ENCODE data around the gene SLC4A4.

DNA sequence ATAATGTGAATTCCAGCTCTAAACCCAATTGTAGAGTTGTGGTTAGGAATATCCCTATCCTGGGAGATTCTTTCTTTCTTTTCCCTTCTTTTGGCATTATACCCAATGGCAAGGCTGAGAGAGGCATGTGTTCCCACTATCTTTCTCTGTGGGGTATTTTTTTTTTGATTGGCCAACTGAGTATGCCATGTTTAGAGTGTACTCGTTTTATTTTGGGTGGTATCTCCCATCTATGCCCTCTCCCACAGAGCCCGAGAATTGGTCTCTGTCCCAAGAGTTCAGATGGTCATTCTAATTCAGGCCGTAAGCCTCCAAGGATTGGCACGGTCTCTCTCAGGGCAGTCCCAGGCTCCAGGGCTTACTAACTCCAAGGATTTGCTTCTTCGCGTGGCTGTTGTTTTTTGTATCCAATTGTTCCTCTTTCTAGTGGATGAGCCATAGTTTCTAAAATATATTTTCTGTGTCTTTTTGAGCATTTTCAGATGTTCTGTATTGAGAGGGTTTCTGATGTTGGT is 198.8 kb downstream of the SLC4A4 start:
- TF ChIP-seq, protein P1, sequence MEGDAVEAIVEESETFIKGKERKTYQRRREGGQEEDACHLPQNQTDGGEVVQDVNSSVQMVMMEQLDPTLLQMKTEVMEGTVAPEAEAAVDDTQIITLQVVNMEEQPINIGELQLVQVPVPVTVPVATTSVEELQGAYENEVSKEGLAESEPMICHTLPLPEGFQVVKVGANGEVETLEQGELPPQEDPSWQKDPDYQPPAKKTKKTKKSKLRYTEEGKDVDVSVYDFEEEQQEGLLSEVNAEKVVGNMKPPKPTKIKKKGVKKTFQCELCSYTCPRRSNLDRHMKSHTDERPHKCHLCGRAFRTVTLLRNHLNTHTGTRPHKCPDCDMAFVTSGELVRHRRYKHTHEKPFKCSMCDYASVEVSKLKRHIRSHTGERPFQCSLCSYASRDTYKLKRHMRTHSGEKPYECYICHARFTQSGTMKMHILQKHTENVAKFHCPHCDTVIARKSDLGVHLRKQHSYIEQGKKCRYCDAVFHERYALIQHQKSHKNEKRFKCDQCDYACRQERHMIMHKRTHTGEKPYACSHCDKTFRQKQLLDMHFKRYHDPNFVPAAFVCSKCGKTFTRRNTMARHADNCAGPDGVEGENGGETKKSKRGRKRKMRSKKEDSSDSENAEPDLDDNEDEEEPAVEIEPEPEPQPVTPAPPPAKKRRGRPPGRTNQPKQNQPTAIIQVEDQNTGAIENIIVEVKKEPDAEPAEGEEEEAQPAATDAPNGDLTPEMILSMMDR (IDR thresholded peaks at IDR 0.05 in 2 of 3, conservative IDR thresholded peaks at IDR 0.05 in 1 of 3; ENCODE audit: control insufficient read depth in 2 of 3, extremely low read depth in 1 of 3, insufficient read depth in 1 of 3, low read depth in 3 of 3, low read length in 3 of 3) = no peak
- TF ChIP-seq YY1 (IDR thresholded peaks at IDR 0.05; ENCODE audit: low read depth, low read length) (no peak), BHLHE40 (IDR thresholded peaks at IDR 0.05; ENCODE audit: borderline replicate concordance in 1 of 2, low read depth in 2 of 2, low read length in 1 of 2) (no peak)
- TF ChIP-seq, protein P2, sequence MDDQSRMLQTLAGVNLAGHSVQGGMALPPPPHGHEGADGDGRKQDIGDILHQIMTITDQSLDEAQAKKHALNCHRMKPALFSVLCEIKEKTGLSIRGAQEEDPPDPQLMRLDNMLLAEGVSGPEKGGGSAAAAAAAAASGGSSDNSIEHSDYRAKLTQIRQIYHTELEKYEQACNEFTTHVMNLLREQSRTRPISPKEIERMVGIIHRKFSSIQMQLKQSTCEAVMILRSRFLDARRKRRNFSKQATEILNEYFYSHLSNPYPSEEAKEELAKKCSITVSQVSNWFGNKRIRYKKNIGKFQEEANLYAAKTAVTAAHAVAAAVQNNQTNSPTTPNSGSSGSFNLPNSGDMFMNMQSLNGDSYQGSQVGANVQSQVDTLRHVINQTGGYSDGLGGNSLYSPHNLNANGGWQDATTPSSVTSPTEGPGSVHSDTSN (IDR thresholded peaks at IDR 0.05; ENCODE audit: insufficient replicate concordance, low read depth, low read length) = no peak

Data from GM12878 (cell line).